ENCODE results near the gene RANBP9. TPM values are rescaled to one million over a fixed set of nuclear protein-coding genes. Genes with fewer than 3 reads are reported as not detected.

The RANBP9 gene
- total and polyA plus RNA-seq, 9 of the 15 experiments (the other 6 are each of a cell fraction or from before 2014, with no cell fraction given) = 27.5 to 130 (median 61.5) TPM

GRCh38 chr6:13669476-13669875, 42.2 kb downstream of the RANBP9 start:
- ChIA-PET POLR2A (no interaction called here), CTCF (ENCODE audit: low intra/inter-chr PET ratio) (no interaction called here)
- H3K4me2 ChIP-seq (ENCODE audit: insufficient read depth, low read length) = no peak overlapping the region
- H3K9me1 ChIP-seq (ENCODE audit: control insufficient read depth, insufficient read depth, low read length) = no peaks in the 10 kb centered on the region
- H3K4me3 ChIP-seq = no peak overlapping the region
- peaks cover 100% of the 10 kb centered on the region for H3K79me2 ChIP-seq (ENCODE audit: control insufficient read depth, insufficient read depth, low read length)
- peaks cover 10% of the 10 kb centered on the region; the same call in 1 of the 2 replicates for H3K9me3 ChIP-seq (replicated peaks; ENCODE audit: control insufficient read depth, insufficient read depth, low read depth, low read length)
- no peak for TF ChIP-seq MIER1 (IDR thresholded peaks at IDR 0.05; ENCODE audit: low read depth)
- TF ChIP-seq ZBTB43 (CRISPR knock-in tag; IDR thresholded peaks at IDR 0.05) = 0 out of 2 replicates have a peak, but pooled peaks have one; percentile 40
- no peak for ATAC-seq
- DNase-seq (ENCODE audit: extremely low read depth in 1 of 4, low spot score in 3 of 4) = no peak
- in situ Hi-C loops (cut with MboI) = no loop called here
- H3K27ac ChIP-seq (ENCODE audit: extremely low read depth, low read depth, low read length) = peak overlapping the region; percentile 71; the same call in 2 of the 3 replicates
- peaks cover 19% of the 10 kb centered on the region; the same call in 1 of the 3 replicates for H3K36me3 ChIP-seq (ENCODE audit: control insufficient read depth, insufficient read depth, low read length)
- H3K4me1 ChIP-seq (replicated peaks in 1 of 2; ENCODE audit: control insufficient read depth in 2 of 2, insufficient read depth in 2 of 2, low read length in 2 of 2) = peaks cover 15 to 41% of the 10 kb centered on the region in 2 experiments; a peak in 4 of 5 replicates
- 87% methylated on average over 5 of the region's 5 CpGs for WGBS (ENCODE audit: insufficient coverage, low coverage, missing lambda C conversion rate)
- H2AFZ ChIP-seq (ENCODE audit: low read depth, low read length) = no peak overlapping the region
- H3K27me3 ChIP-seq (ENCODE audit: control insufficient read depth in 2 of 2, insufficient read depth in 2 of 2, low read length in 2 of 2) = no peaks in the 10 kb centered on the region
- no peak overlapping the region for H3K9ac ChIP-seq (ENCODE audit: insufficient read depth in 1 of 2, low read depth in 2 of 2, low read length in 2 of 2)
- no TSS peak for BruUV-seq (replicated peaks)
- FAIRE-seq = no peak
- intact Hi-C loops (cut with micrococcal nuclease) = no loop called here
- H4K20me1 ChIP-seq (replicated peaks; ENCODE audit: control insufficient read depth, insufficient read depth, low read length) = no peaks in the 10 kb centered on the region

- no peaks in the 10 kb centered on the region for H3K9me1 ChIP-seq (ENCODE audit: control insufficient read depth, insufficient read depth, low read length)
- H3K36me3 ChIP-seq (ENCODE audit: control insufficient read depth, insufficient read depth, low read length) = peaks cover 19% of the 10 kb centered on the region; the same call in 1 of the 3 replicates
- H4K20me1 ChIP-seq (replicated peaks; ENCODE audit: control insufficient read depth, insufficient read depth, low read length) = no peaks in the 10 kb centered on the region
- peaks cover 10% of the 10 kb centered on the region; the same call in 1 of the 2 replicates for H3K9me3 ChIP-seq (replicated peaks; ENCODE audit: control insufficient read depth, insufficient read depth, low read depth, low read length)
- no peak overlapping the region for H3K4me3 ChIP-seq
- intact Hi-C loops (cut with micrococcal nuclease) (no loop called here), in situ Hi-C loops (cut with MboI) (no loop called here)
- peak overlapping the region; percentile 71; the same call in 2 of the 3 replicates for H3K27ac ChIP-seq (ENCODE audit: extremely low read depth, low read depth, low read length)
- WGBS (ENCODE audit: insufficient coverage, low coverage, missing lambda C conversion rate) = 0% methylated on average over 2 of the region's 2 CpGs
- peaks cover 10 to 39% of the 10 kb centered on the region in 2 experiments; a peak in 4 of 5 replicates for H3K4me1 ChIP-seq (replicated peaks in 1 of 2; ENCODE audit: control insufficient read depth in 2 of 2, insufficient read depth in 2 of 2, low read length in 2 of 2)
- peak; percentile 40 to 78 (median 44) for DNase-seq (ENCODE audit: extremely low read depth in 1 of 4, low spot score in 3 of 4)
- H3K9ac ChIP-seq (ENCODE audit: insufficient read depth in 1 of 2, low read depth in 2 of 2, low read length in 2 of 2) = peak overlapping the region in 1 of 2 experiments; percentile 31; a peak in 2 of 4 replicates
- peak; percentile 84 for FAIRE-seq
- ATAC-seq = peak; percentile 24
- ChIA-PET POLR2A (interaction anchor here (0.7 kb wide), 1 partner anchor 36 kb away, joined by 3 read pairs; no protein-coding TSS in a partner anchor), CTCF (ENCODE audit: low intra/inter-chr PET ratio) (no interaction called here)
- H3K4me2 ChIP-seq (ENCODE audit: insufficient read depth, low read length) = no peak overlapping the region
- no TSS peak for BruUV-seq (replicated peaks)
- no peaks in the 10 kb centered on the region for H3K27me3 ChIP-seq (ENCODE audit: control insufficient read depth in 2 of 2, insufficient read depth in 2 of 2, low read length in 2 of 2)
- no peak overlapping the region for H2AFZ ChIP-seq (ENCODE audit: low read depth, low read length)
- H3K79me2 ChIP-seq (ENCODE audit: control insufficient read depth, insufficient read depth, low read length) = peaks cover 100% of the 10 kb centered on the region
- TF ChIP-seq RBM25 (IDR thresholded peaks at IDR 0.05; ENCODE audit: low read depth, low read length, severe bottlenecking) (peak; percentile 16), EWSR1 (IDR thresholded peaks at IDR 0.05; ENCODE audit: borderline replicate concordance, low read depth, partially characterized antibody) (no peak), THRAP3 (IDR thresholded peaks at IDR 0.05; ENCODE audit: borderline replicate concordance) (0 out of 2 replicates have a peak, but pooled peaks have one; percentile 33), ELK3 (CRISPR knock-in tag; IDR thresholded peaks at IDR 0.05) (no peak), NFE2L1 (tag; IDR thresholded peaks at IDR 0.05; ENCODE audit: borderline replicate concordance, low read depth) (peak; percentile 94), SMC3 (conservative IDR thresholded peaks at IDR 0.05; ENCODE audit: insufficient read depth, low read depth, low read length) (no peak), TRIM25 (IDR thresholded peaks at IDR 0.05; ENCODE audit: borderline replicate concordance) (peak; percentile 84; the same call in 1 of the 2 replicates)
These were observed 43.2 kb downstream of the RANBP9 start for GRCh38 chr6:13668291-13668928.

Data from K562 (cell line).